Fibroblast of mammary gland (primary cell): ENCODE results near the gene SLBP.

Experiments used
- DNase-seq: peaks from one replicate; pipeline ENCODE4 v3.0.0-alpha.2; 2010; ENCODE audit warnings: low read depth
- H3K4me3 ChIP-seq: 2 replicates; pipeline ENCODE4 v1.5.1; 2011; ENCODE audit warnings: low read depth, mild to moderate bottlenecking, low read length, moderate library complexity; ENCODE audit not compliant: control insufficient read depth
- CTCF ChIP-seq: conservative IDR thresholded peaks from 2 replicates; pipeline ENCODE4 v1.5.1; 2011; ENCODE audit warnings: low read depth, low read length, inconsistent platforms; ENCODE audit not compliant: control insufficient read depth, insufficient read depth

The SLBP gene

GRCh38 chr4:1717129-1718094 lies 5.3 kb upstream of the SLBP start:
- no peak overlapping the region for H3K4me3 ChIP-seq
- no peak for DNase-seq
- TF ChIP-seq CTCF, result no peak

- H3K4me3 ChIP-seq, result no peak overlapping the region
- DNase-seq, result no peak
- no peak for TF ChIP-seq CTCF
These were observed 4.2 kb upstream of the SLBP start for GRCh38 chr4:1716065-1716945.

- TF ChIP-seq CTCF, result no peak
- no peak overlapping the region for H3K4me3 ChIP-seq
- DNase-seq, result peak; percentile 25
These were observed 3.1 kb upstream of the SLBP start for GRCh38 chr4:1715002-1715758.

- H3K4me3 ChIP-seq, result no peak overlapping the region
- no peak for TF ChIP-seq CTCF
- DNase-seq, result peak; percentile 24
These were observed 2.3 kb upstream of the SLBP start for GRCh38 chr4:1714303-1715001.

- DNase-seq, result no peak
- peak overlapping the region; percentile 75 for H3K4me3 ChIP-seq
- no peak for TF ChIP-seq CTCF
These were observed 1.1 kb upstream of the SLBP start for GRCh38 chr4:1713003-1713851.
